AG09309 (cell line): ENCODE results near the gene YLPM1.

Experiments used
- DNase-seq: peaks from one replicate; pipeline ENCODE4 v3.0.0-alpha.2; 2010; ENCODE audit warnings: low read depth
- H3K4me3 ChIP-seq: 2 replicates; pipeline ENCODE4 v1.5.1; 2011; ENCODE audit warnings: mild to moderate bottlenecking, low read depth, low read length, moderate library complexity; ENCODE audit not compliant: control insufficient read depth
- CTCF ChIP-seq: IDR thresholded peaks from 2 replicates; pipeline ENCODE4 v1.5.1; 2011; ENCODE audit warnings: mild to moderate bottlenecking, low read depth, low read length, inconsistent platforms; ENCODE audit not compliant: insufficient read depth, control insufficient read depth; ENCODE audit errors: missing control alignments

Gene YLPM1

GRCh38 chr14:74735125-74735524 is 28.0 kb upstream of the YLPM1 start:
- no peak for TF ChIP-seq CTCF
- no peak overlapping the region for H3K4me3 ChIP-seq
- DNase-seq = no peak

- DNase-seq = no peak
These were observed 25.3 kb upstream of the YLPM1 start for GRCh38 chr14:74737753-74738325.

GRCh38 chr14:74739293-74740030 is 23.7 kb upstream of the YLPM1 start:
- no peak for DNase-seq
- H3K4me3 ChIP-seq = no peak overlapping the region
- no peak for TF ChIP-seq CTCF

More at GRCh38 chr14:74737753-74738325, 25.3 kb upstream of the YLPM1 start:
- no peak for TF ChIP-seq CTCF
- H3K4me3 ChIP-seq = no peak overlapping the region

GRCh38 chr14:74747237-74747636 is 15.9 kb upstream of the YLPM1 start:
- no peak for DNase-seq
- no peak for TF ChIP-seq CTCF
- no peak overlapping the region for H3K4me3 ChIP-seq

- no peak overlapping the region for H3K4me3 ChIP-seq
- no peak for TF ChIP-seq CTCF
- no peak for DNase-seq
These were observed 9.0 kb upstream of the YLPM1 start for GRCh38 chr14:74754157-74754556.

- no peak for TF ChIP-seq CTCF
- no peak for DNase-seq
- no peak overlapping the region for H3K4me3 ChIP-seq
These were observed 8.2 kb upstream of the YLPM1 start for GRCh38 chr14:74754899-74755298.
